ENCODE data around the gene HNF1A.

Gene HNF1A

GRCh38 chr12:120938496-120938895 lies 39.8 kb upstream of the HNF1A start:
- no peak for TF ChIP-seq EZH2phosphoT487 (IDR thresholded peaks at IDR 0.05; ENCODE audit: low read depth)
- no peak for TF ChIP-seq CTCF (IDR thresholded peaks at IDR 0.05; ENCODE audit: low read depth, low read length)
- Histone ChIP-seq H3K4me2 (ENCODE audit: low read length) (no peak overlapping the region), H3K79me2 (ENCODE audit: low read length) (no peaks in the 10 kb centered on the region), H3K9ac (ENCODE audit: low read length) (no peak overlapping the region), H3K27ac (ENCODE audit: low read length) (no peak overlapping the region), H4K20me1 (ENCODE audit: insufficient read depth, low read length) (no peaks in the 10 kb centered on the region), H3K4me1 (ENCODE audit: low read length) (peaks cover 21% of the 10 kb centered on the region), H2AFZ (ENCODE audit: low read depth, low read length) (no peak overlapping the region), H3K4me3 (ENCODE audit: low read length) (no peak overlapping the region), H3K36me3 (replicated peaks; ENCODE audit: low read depth, low read length) (no peaks in the 10 kb centered on the region), H3K9me3 (ENCODE audit: insufficient read depth, low read length) (no peaks in the 10 kb centered on the region), H3K27me3 (ENCODE audit: low read depth, low read length) (peaks cover 23% of the 10 kb centered on the region)

GRCh38 chr12:120939523-120939922 lies 38.8 kb upstream of the HNF1A start:
- no peak overlapping the region for H3K27ac ChIP-seq (ENCODE audit: low read length)
- H3K36me3 ChIP-seq (replicated peaks; ENCODE audit: low read depth, low read length), result no peaks in the 10 kb centered on the region
- TF ChIP-seq CTCF (IDR thresholded peaks at IDR 0.05; ENCODE audit: low read depth, low read length) (no peak), EZH2phosphoT487 (IDR thresholded peaks at IDR 0.05; ENCODE audit: low read depth) (no peak)
- no peak overlapping the region for H2AFZ ChIP-seq (ENCODE audit: low read depth, low read length)
- H3K4me1 ChIP-seq (ENCODE audit: low read length), result peaks cover 23% of the 10 kb centered on the region
- H3K4me2 ChIP-seq (ENCODE audit: low read length), result peak overlapping the region; percentile 31
- H3K27me3 ChIP-seq (ENCODE audit: low read depth, low read length), result peaks cover 23% of the 10 kb centered on the region
- H3K9me3 ChIP-seq (ENCODE audit: insufficient read depth, low read length), result no peaks in the 10 kb centered on the region
- no peaks in the 10 kb centered on the region for H3K79me2 ChIP-seq (ENCODE audit: low read length)
- H3K9ac ChIP-seq (ENCODE audit: low read length), result no peak overlapping the region
- no peaks in the 10 kb centered on the region for H4K20me1 ChIP-seq (ENCODE audit: insufficient read depth, low read length)
- no peak overlapping the region for H3K4me3 ChIP-seq (ENCODE audit: low read length)

GRCh38 chr12:120940006-120940405 lies 38.3 kb upstream of the HNF1A start:
- Histone ChIP-seq H3K36me3 (replicated peaks; ENCODE audit: low read depth, low read length) (no peaks in the 10 kb centered on the region), H3K4me3 (ENCODE audit: low read length) (no peak overlapping the region), H3K27ac (ENCODE audit: low read length) (no peak overlapping the region), H3K79me2 (ENCODE audit: low read length) (no peaks in the 10 kb centered on the region), H3K27me3 (ENCODE audit: low read depth, low read length) (peaks cover 23% of the 10 kb centered on the region), H3K4me2 (ENCODE audit: low read length) (peak overlapping the region; percentile 31), H2AFZ (ENCODE audit: low read depth, low read length) (no peak overlapping the region), H3K9ac (ENCODE audit: low read length) (no peak overlapping the region), H3K9me3 (ENCODE audit: insufficient read depth, low read length) (no peaks in the 10 kb centered on the region), H4K20me1 (ENCODE audit: insufficient read depth, low read length) (no peaks in the 10 kb centered on the region), H3K4me1 (ENCODE audit: low read length) (peaks cover 27% of the 10 kb centered on the region)
- TF ChIP-seq CTCF (IDR thresholded peaks at IDR 0.05; ENCODE audit: low read depth, low read length), result no peak
- TF ChIP-seq EZH2phosphoT487 (IDR thresholded peaks at IDR 0.05; ENCODE audit: low read depth), result no peak

- H3K4me3 ChIP-seq (ENCODE audit: low read length), result no peak overlapping the region
- H3K36me3 ChIP-seq (replicated peaks; ENCODE audit: low read depth, low read length), result no peaks in the 10 kb centered on the region
- H3K4me1 ChIP-seq (ENCODE audit: low read length), result peaks cover 27% of the 10 kb centered on the region
- H3K27ac ChIP-seq (ENCODE audit: low read length), result no peak overlapping the region
- H3K79me2 ChIP-seq (ENCODE audit: low read length), result no peaks in the 10 kb centered on the region
- no peak overlapping the region for H3K4me2 ChIP-seq (ENCODE audit: low read length)
- H3K9me3 ChIP-seq (ENCODE audit: insufficient read depth, low read length), result no peaks in the 10 kb centered on the region
- H3K9ac ChIP-seq (ENCODE audit: low read length), result no peak overlapping the region
- no peak overlapping the region for H2AFZ ChIP-seq (ENCODE audit: low read depth, low read length)
- H4K20me1 ChIP-seq (ENCODE audit: insufficient read depth, low read length), result no peaks in the 10 kb centered on the region
- H3K27me3 ChIP-seq (ENCODE audit: low read depth, low read length), result peaks cover 23% of the 10 kb centered on the region
- TF ChIP-seq CTCF (IDR thresholded peaks at IDR 0.05; ENCODE audit: low read depth, low read length), result no peak
- no peak for TF ChIP-seq EZH2phosphoT487 (IDR thresholded peaks at IDR 0.05; ENCODE audit: low read depth)
Measured at GRCh38 chr12:120940799-120941198, 37.5 kb upstream of the HNF1A start.

All from OCI-LY3 (cell line).